G401.6 (cell line): Measurements from ENCODE around the gene SDF2L1.
"Not testable (repeated sequence)": the region's sequence is repeated elsewhere in the genome, so short reads cannot be mapped to it uniquely, and the experiment has no call there.

Source experiments
- FAIRE-seq: peaks from 2 replicates; lab custom pipeline; 2012; peaks lifted over from hg19 to GRCh38; lab: Jason Lieb, UNC

The SDF2L1 gene

GRCh38 chr22:21636629-21637218 is 5.4 kb upstream of the SDF2L1 start:
- FAIRE-seq = no peak

GRCh38 chr22:21637450-21637849 is 4.7 kb upstream of the SDF2L1 start:
- not testable (repeated sequence) for FAIRE-seq

- no peak for FAIRE-seq
Observed at GRCh38 chr22:21639359-21639758, 2.7 kb upstream of the SDF2L1 start.

- FAIRE-seq = no peak
Observed at GRCh38 chr22:21640810-21641209, 1.3 kb upstream of the SDF2L1 start.

GRCh38 chr22:21641417-21641788 is 699 bp upstream of the SDF2L1 start:
- no peak for FAIRE-seq

GRCh38 chr22:21642584-21643448 is 714 bp downstream of the SDF2L1 start:
- peak; percentile 76 for FAIRE-seq

GRCh38 chr22:21643533-21644357 is 1.6 kb downstream of the SDF2L1 start:
- no peak for FAIRE-seq

- FAIRE-seq = not testable (repeated sequence)
Observed at GRCh38 chr22:21645513-21645912, 3.4 kb downstream of the SDF2L1 start.

GRCh38 chr22:21646608-21647590 is 4.8 kb downstream of the SDF2L1 start:
- FAIRE-seq = peak; percentile 94

- no peak for FAIRE-seq
Observed at GRCh38 chr22:21650280-21650679, 8.2 kb downstream of the SDF2L1 start.

GRCh38 chr22:21650823-21651520 is 8.9 kb downstream of the SDF2L1 start:
- FAIRE-seq = no peak

GRCh38 chr22:21651521-21652009 is 9.5 kb downstream of the SDF2L1 start:
- FAIRE-seq = no peak

- peak; percentile 97 for FAIRE-seq
Observed at GRCh38 chr22:21652010-21652546, 10.0 kb downstream of the SDF2L1 start.

GRCh38 chr22:21652547-21653545 is 10.7 kb downstream of the SDF2L1 start:
- no peak for FAIRE-seq

GRCh38 chr22:21657020-21657359 is 14.9 kb downstream of the SDF2L1 start:
- FAIRE-seq = no peak

- FAIRE-seq = no peak
Observed at GRCh38 chr22:21657360-21658032, 15.4 kb downstream of the SDF2L1 start.

- no peak for FAIRE-seq
Observed at GRCh38 chr22:21659864-21660525, 17.9 kb downstream of the SDF2L1 start.

GRCh38 chr22:21660904-21661303 is 18.8 kb downstream of the SDF2L1 start:
- no peak for FAIRE-seq
